Astrocyte of the cerebellum (primary cell): ENCODE measurements around the gene PANK3.

Source experiments
- DNase-seq: peaks from one replicate; pipeline ENCODE4 v3.0.0-alpha.2; 2011; ENCODE audit warnings: low read depth
- H3K4me3 ChIP-seq: 2 replicates; pipeline ENCODE4 v1.5.1; 2011; ENCODE audit warnings: mild to moderate bottlenecking, low read depth, low read length, moderate library complexity
- in situ Hi-C: cut with HindIII; loops from 2 replicates; pipeline ENCODE4 v1.10.0; 2017; ENCODE audit warnings: low sequenced_read_pairs
- TF ChIP-seq, protein P1 (sequence below): IDR thresholded peaks from 2 replicates; pipeline ENCODE4 v1.5.1; 2012; ENCODE audit warnings: low read length, low read depth, moderate library complexity, mild to moderate bottlenecking; ENCODE audit errors: missing control alignments

Gene PANK3

DNA sequence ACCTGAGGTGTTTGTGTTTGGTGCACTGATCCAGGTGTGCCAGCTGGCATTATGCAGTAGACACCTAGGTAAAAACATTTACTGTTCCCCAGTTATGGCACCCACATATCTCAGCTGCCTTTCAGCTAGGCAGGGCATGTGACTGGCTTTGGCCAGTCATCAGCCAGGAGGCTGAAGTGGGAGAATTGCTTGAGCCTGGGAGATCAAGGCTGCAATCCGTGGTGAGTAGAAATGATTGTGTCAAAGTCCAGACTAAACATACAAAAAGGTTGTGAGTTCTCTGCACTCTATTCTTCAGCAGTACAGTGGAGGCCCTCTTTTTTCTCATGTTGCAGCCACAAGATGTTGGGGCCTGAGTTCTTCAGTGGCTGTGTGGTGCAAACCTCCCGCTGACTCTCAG is 53.3 kb downstream of the PANK3 start:
- no peak for DNase-seq
- in situ Hi-C loops, result no loop called here
- H3K4me3 ChIP-seq, result no peak overlapping the region
- TF ChIP-seq, protein P1, sequence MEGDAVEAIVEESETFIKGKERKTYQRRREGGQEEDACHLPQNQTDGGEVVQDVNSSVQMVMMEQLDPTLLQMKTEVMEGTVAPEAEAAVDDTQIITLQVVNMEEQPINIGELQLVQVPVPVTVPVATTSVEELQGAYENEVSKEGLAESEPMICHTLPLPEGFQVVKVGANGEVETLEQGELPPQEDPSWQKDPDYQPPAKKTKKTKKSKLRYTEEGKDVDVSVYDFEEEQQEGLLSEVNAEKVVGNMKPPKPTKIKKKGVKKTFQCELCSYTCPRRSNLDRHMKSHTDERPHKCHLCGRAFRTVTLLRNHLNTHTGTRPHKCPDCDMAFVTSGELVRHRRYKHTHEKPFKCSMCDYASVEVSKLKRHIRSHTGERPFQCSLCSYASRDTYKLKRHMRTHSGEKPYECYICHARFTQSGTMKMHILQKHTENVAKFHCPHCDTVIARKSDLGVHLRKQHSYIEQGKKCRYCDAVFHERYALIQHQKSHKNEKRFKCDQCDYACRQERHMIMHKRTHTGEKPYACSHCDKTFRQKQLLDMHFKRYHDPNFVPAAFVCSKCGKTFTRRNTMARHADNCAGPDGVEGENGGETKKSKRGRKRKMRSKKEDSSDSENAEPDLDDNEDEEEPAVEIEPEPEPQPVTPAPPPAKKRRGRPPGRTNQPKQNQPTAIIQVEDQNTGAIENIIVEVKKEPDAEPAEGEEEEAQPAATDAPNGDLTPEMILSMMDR, result no peak

DNA sequence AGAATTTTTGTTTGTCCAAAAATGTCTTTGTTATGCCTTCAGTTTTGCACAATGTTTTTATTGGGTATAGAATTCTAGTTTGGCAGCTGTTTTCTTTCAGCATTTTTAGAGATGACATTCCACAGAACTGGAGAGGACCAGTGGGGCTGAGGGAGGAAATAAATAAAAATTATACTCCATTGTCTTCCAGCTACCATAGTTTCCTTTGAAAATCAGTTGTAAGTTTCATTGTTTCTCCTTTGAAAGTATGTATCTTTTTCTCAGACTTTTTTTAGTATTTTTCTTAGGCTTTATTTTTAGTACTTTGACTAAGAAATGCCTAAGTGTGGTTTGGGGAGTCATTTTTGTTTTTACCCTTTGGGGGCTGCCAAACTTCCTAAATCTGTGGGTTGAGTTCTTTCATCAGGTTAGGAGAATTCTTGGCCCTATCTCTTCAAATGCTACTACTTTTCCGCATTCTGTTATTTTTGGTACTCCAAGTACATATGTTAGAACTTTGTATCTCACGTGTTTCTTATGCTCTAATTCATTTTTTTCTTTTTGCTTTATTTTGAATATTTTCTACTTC is 65.2 kb downstream of the PANK3 start:
- in situ Hi-C loops, result no loop called here
- no peak overlapping the region for H3K4me3 ChIP-seq

DNA sequence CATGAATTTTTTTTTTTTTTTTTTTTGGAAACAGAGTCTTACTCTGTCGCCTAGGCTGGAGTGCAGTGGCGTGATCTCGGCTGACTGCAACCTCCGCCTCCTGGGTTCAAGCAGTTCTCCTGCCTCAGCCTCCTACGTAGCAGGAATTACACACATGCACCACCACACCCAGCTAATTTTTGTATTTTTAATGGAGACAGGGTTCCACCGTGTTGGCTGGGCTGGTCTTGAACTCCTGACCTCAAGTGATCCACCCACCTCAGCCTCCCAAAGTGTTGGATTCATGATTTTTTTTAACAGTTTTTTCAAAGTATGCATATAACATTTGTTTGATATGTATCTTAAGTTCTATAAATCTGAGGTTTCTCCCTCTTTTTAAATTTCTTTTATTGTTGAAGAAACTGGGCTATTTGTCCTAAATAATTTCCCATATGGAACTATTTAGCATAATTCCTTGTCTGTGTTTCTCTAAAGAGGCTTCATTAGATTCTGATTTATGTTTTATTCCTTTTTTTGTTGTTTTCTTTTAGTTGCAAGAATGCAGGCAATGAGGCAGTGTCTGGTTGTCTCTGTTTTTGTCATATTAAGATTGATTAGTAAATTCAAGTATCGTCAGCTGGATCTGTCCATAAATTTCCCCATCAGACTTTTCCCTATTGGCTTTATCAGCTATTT is 76.5 kb downstream of the PANK3 start:
- in situ Hi-C loops, result no loop called here
- no peak overlapping the region for H3K4me3 ChIP-seq
- no peak for DNase-seq
- TF ChIP-seq, protein P1, result no peak

More for the DNA sequence above, 65.2 kb downstream of the PANK3 start:
- DNase-seq, result no peak
- TF ChIP-seq, protein P1, result no peak
